Measurements from ENCODE around the gene TTPAL.
A peak's percentile ranks its signal among the peaks of the same experiment; 100 is the strongest.

Gene TTPAL

GRCh38 chr20:44475694-44476560 lies at the start of gene TTPAL:
TSS of gene TTPAL (plus strand) at chr20:44475874. CDS start at chr20:44480000, 4,126 bp downstream.
- peak; percentile 90 for DNase-seq (ENCODE audit: low spot score)

DNA sequence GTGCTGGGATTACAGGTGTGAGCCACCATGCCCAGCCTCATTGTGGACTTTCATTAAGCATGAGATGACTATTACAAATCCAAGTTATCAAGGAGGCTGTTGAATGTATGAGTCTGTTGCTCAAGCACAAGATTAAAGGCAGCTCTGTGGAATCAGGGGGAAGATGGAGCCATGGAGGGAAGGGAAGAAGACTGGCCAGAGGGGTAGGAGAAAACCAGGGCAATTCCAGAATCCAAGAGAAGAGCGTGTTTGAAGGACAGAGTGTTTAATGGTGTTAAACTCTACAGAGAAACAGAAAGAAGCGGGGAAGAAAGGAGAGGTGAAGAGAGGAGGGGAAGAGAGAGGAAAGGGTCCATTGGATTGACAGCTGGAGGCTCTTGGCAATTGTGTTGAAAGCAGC lies 49.8 kb upstream of the TTPAL start:
- DNase-seq (ENCODE audit: low spot score), result no peak

GRCh38 chr20:44426879-44427790 lies 48.5 kb upstream of the TTPAL start:
- no peak for DNase-seq (ENCODE audit: low spot score)

GRCh38 chr20:44427804-44428173 lies 47.9 kb upstream of the TTPAL start:
- no peak for DNase-seq (ENCODE audit: low spot score)

- DNase-seq (ENCODE audit: low spot score), result no peak
These were observed 47.3 kb upstream of the TTPAL start for GRCh38 chr20:44428174-44429016.

- no peak for DNase-seq (ENCODE audit: low spot score)
These were observed 46.7 kb upstream of the TTPAL start for GRCh38 chr20:44429017-44429339.

DNA sequence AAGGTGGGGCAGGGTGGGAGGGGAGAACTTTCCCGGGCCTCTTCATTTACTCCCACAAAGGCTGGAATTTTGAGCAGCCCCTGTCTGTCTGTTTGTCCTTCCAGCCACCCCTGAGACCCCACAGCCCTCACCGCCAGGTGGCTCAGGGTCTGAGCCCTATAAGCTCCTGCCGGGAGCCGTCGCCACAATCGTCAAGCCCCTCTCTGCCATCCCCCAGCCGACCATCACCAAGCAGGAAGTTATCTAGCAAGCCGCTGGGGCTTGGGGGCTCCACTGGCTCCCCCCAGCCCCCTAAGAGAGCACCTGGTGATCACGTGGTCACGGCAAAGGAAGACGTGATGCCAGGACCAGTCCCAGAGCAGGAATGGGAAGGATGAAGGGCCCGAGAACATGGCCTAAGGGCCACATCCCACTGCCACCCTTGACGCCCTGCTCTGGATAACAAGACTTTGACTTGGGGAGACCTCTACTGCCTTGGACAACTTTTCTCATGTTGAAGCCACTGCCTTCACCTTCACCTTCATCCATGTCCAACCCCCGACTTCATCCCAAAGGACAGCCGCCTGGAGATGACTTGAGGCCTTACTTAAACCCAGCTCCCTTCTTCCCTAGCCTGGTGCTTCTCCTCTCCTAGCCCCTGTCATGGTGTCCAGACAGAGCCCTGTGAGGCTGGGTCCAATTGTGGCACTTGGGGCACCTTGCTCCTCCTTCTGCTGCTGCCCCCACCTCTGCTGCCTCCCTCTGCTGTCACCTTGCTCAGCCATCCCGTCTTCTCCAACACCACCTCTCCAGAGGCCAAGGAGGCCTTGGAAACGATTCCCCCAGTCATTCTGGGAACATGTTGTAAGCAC lies 46.0 kb upstream of the TTPAL start:
- no peak for DNase-seq (ENCODE audit: low spot score)

- no peak for DNase-seq (ENCODE audit: low spot score)
These were observed 45.2 kb upstream of the TTPAL start for GRCh38 chr20:44430270-44431065.

DNA sequence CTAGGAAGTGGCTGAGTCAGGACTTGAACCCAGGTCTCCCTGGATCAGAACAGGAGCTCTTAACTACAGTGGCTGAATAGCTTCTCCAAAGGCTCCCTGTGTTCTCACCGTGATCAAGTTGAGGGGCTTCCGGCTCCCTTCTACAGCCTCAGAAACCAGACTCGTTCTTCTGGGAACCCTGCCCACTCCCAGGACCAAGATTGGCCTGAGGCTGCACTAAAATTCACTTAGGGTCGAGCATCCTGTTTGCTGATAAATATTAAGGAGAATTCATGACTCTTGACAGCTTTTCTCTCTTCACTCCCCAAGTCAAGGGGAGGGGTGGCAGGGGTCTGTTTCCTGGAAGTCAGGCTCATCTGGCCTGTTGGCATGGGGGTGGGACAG lies 44.6 kb upstream of the TTPAL start:
- no peak for DNase-seq (ENCODE audit: low spot score)

- DNase-seq (ENCODE audit: low spot score), result no peak
These were observed 44.0 kb upstream of the TTPAL start for GRCh38 chr20:44431502-44432234.

- no peak for DNase-seq (ENCODE audit: low spot score)
These were observed 42.8 kb upstream of the TTPAL start for GRCh38 chr20:44432618-44433577.

DNA sequence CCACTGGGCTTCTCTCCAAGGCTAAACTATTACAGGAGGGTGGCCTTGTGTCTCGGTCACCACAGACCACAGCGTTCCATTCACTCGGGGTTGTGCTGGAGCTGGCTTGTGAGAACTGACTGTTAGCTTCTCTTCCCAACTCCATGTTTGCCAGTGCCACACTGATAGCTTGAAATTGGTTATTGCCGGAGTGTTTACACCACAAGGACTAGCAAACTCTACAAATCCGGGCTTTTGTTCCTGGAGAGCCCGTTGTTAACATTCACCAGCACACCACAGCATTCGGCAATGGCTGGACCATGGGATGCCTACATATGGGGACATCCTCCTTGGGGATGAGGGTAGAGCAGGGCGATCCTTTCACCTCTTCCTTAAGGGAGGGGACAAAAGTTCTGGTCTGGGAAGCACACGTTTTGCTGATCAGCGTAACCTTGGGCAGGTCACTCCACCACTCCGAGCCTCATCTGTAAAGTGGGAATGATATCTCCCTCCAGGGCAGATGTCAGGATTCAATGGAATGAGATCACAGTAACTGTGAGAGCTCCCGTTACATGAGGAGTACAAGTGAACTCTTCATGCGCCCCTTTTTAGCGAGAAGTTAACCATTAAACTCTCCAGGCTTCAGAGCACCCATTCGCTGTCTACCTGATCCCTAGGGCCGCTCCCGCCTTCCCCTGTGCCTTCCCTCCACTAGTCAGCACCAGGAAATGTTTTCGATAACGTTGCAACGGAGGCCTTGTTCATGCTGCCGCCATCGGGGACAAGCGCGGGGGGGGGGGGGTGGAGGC lies 41.7 kb upstream of the TTPAL start:
- DNase-seq (ENCODE audit: low spot score), result peak; percentile 47

GRCh38 chr20:44435630-44436335 lies 39.9 kb upstream of the TTPAL start:
- DNase-seq (ENCODE audit: low spot score), result peak; percentile 9

DNA sequence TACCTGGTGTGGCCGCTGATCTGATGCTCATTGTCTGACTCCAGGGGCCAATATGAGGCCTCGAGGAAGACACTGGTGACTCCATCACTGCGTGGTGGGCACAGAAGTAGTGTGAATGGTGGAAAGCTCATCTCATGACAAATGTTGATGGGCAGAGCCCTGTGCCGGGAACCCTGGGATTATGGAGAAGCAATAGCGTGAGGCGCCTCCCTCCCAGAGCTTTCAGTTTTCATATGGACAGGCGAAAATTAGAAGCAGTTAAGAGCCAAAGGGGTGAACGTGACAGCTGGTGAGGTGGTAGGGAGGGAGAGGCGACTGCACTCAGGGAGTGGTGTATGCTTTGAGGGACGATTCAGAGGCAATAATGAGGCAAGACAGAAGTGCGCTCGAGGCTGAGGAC lies 39.3 kb upstream of the TTPAL start:
- no peak for DNase-seq (ENCODE audit: low spot score)

DNA sequence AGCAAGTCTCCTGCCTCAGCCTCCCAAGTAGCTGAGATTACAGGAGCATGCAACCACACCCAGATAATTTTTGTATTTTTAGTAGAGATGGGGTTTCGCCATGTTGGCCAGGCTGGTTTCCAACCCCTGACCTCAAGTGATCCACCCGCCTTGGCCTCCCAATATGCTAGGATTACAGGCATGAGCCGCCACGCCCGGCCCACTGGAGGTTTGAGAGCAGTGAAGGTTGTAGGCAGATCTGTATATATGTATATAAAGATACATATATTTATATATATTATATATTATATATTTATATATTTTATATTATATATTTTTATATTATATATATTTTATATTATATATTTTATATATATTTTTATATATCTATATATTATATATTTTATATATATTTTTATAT lies 38.2 kb upstream of the TTPAL start:
- no peak for DNase-seq (ENCODE audit: low spot score)

DNA sequence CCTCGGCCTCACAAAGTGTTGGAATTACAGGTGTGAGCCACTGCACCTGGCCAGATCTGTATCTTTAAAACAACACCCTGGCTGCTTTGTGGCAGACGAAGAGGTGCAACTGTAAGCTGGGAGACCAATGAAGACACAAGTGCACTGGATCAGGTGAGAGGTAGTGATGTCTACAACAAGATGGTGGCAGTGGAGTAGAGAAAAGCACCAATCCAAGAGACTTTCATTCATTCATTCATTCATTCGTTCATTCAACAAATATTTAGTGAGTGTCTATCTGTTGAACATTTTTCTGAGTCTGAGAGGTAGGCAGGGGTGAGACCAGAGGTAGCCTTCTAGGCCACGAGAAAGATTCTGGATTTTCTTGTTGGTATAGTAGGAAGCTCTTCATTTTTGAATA lies 36.9 kb upstream of the TTPAL start:
- DNase-seq (ENCODE audit: low spot score), result no peak

DNA sequence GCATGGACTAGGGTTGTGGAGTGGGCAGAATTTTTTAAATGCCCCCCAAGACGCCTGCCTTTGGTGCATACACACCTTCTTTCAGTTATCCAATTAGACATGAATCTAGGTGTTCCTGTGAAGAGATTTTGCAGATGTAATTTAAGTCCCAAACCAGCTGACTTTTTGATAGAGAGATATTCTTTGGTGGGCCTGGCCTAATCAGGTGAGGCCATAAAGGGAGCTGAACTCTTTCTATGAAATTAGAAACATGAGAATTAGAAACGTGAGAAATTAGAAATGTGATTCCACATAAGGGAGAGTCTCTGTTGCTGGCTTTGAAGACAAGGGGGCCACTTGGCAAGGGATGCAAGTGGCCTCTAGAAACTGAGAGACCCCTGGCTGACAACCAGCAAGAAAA lies 36.4 kb upstream of the TTPAL start:
- DNase-seq (ENCODE audit: low spot score), result no peak
